HG02852 (cell line): ENCODE data around the gene XPO6.

Source experiments
- ATAC-seq: cut with Tn5 transposase; IDR thresholded peaks from one replicate; pipeline ENCODE4 v1.9.1; 2021; ENCODE audit warnings: mild to moderate bottlenecking, moderate library complexity; ENCODE audit not compliant: unreplicated experiment

Gene XPO6

GRCh38 chr16:28183930-28184329, 27.8 kb downstream of the XPO6 start:
- ATAC-seq, result no peak

GRCh38 chr16:28183484-28183883, 28.3 kb downstream of the XPO6 start:
- no peak for ATAC-seq

DNA sequence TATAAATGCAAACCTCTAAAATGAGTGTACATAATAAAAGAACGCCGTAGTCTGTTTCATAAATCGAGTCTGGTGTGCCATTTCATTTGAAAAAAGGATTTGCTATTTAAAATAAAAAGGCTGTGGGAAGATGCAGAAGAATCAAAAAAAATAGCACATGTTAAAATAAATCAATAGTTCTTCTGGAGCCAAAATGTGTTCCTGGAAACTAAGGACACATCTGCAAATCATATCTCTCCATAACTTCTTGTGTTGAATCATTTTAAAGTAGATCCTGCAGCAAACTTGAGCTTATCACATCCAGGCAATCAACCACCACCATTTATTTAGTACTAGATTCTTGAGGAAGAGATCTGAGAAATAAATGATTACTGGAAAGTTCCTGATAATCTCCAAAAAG, 29.0 kb downstream of the XPO6 start:
- no peak for ATAC-seq

DNA sequence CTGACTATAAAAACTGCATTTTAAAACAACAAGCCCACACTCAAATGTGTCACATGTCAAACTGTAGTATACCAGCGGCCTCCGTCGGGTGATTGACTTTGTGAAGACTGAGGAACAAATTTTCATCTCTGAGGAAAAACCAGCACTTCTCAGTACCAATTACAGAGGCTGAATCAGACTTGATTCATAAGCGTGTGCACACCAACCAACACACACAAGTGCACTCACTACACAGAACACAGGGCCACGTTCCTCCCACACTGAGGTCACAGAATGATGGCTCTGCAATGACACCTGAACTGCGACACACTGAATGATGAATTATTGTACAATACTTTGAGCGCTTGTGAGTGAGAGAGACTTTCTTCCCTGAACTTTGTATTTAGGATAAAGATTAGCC, 29.6 kb downstream of the XPO6 start:
- no peak for ATAC-seq

DNA sequence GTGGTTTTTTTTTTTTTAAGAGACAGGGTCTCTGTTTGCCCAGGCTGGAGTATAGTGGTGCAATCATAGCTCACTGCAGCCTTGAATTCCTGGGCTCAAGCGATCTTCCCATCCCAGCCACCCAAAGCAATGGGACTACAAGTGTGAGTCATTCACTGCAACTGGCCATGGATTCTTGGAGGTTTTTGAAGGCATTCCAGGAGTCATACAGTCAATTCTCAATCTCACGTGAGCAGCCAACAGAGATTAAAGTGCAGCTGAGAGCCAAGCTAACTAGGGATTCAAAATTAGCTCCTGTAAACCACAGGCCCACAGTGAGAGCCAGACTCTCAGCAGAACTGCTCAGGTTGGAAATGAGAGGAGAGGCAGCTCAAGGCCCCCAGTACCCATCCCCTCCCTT, 30.2 kb downstream of the XPO6 start:
- ATAC-seq, result no peak

DNA sequence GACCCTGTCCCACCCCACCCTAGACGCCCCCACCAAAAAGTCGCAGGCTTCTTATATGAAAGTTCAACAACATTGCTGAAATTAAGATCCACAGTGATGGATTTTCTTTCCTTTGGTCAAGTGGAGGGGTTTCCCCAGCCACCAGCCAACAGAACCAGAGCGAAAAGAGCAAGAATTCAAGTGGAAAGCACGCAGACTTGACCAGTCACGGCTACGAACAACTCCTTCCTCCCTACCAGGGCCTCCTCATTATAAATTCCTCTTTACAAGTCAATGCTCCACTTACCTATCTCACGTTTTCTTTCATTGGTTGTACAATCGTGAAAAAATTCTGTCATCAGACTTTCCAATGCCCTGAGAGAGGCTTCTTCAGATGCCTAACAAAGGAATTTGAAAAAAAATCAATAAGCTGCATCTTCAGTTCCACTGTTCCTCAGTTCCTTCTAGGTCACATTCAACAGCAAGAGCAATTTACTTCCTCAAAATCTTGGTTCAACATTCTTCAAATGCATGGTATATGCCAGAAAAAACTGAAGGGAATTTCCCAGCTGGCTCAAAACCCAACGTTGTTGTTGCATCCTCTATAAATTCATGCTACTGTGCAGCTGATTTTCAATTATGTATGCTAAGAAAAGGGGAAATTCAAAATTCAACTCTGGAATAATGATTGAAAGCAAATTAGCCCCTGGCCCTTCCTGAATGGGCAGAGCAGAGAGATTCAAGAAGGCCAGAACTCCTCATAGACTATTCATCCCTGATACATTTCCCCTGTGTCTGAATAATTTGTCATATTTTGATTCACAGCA, 30.9 kb downstream of the XPO6 start:
- ATAC-seq, result no peak

GRCh38 chr16:28179354-28179753, 32.4 kb downstream of the XPO6 start:
- no peak for ATAC-seq

GRCh38 chr16:28175715-28176114, 36.0 kb downstream of the XPO6 start:
- ATAC-seq, result no peak

GRCh38 chr16:28172336-28172735, 39.4 kb downstream of the XPO6 start:
- ATAC-seq, result no peak

- ATAC-seq, result no peak
These were observed 39.9 kb downstream of the XPO6 start for GRCh38 chr16:28171816-28172215.

GRCh38 chr16:28168991-28169554, 42.7 kb downstream of the XPO6 start:
- no peak for ATAC-seq

DNA sequence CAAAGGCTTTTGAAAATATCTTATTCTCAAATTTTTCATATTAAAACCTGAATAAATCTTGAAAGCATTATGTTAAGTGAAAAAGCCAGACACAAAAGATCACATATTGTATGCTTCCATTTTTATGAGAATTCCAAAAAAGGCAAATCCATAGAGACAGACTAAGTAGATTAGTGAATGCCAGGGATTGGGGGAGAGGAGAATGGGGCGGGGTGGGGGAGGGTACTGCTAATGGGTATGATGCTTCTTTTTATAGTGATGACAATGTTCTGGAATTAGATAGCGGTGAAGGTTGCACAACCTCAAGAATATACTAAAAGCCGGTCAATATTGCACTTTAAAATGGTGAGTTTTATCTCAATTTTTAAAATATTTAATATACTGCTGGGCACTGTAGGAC, 44.0 kb downstream of the XPO6 start:
- no peak for ATAC-seq

GRCh38 chr16:28167221-28167620, 44.5 kb downstream of the XPO6 start:
- ATAC-seq, result no peak

DNA sequence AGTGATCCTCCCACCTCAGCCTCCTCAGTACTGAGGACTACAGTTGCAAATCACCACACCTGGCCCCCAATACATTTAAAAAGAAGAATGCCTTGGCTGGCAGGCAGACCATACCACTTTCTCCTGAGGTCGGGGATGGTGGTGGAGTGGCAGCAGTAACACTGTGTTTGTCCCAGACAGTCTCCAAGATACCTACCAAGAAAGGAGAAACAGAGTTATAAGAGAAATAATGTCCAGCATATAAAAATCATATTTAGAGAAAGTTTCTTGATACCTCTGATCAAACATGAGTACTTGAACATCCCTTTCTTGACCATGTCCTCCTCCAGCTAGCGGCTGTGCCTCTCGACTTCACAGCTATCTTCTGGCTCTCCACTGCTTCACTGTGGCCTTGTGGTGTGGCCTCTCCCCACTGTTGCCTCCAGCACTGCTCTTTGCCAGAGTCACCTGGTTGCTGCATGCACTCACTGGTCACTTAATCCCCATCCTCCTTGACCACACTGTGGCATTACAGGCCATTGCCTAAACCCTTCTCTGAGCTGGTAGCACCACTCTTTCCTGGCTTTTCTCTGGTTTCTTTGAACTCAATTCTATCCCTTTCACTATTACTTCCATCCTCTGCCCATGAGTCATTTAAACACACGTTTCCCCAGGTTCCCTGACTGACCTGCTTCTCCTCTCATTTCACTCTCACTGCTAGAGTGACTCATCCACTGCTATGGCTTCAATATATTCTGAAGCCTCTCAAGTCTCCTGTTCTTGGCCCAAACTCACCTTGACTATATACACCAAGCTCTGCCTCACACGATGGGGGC, 45.2 kb downstream of the XPO6 start:
- no peak for ATAC-seq

- no peak for ATAC-seq
These were observed 46.2 kb downstream of the XPO6 start for GRCh38 chr16:28165598-28165997.

DNA sequence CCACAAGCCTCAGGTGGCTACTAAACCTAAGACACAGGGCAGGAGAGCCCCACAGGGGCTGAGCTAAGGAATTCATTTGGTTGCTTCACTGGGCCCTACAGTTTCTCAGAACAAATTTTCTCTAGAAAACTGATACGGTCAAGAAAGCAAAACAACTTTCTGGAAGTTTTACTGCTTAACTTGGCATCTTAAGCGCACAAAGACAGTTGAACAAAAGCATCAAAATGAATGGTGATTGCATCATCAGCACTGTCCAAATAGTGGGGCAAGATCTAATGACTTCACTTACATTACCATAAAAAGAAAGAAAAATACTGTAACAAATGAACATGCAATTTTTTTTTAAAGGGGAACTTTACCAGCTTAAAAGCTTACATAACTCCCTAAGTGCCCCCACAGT, 47.6 kb downstream of the XPO6 start:
- no peak for ATAC-seq

DNA sequence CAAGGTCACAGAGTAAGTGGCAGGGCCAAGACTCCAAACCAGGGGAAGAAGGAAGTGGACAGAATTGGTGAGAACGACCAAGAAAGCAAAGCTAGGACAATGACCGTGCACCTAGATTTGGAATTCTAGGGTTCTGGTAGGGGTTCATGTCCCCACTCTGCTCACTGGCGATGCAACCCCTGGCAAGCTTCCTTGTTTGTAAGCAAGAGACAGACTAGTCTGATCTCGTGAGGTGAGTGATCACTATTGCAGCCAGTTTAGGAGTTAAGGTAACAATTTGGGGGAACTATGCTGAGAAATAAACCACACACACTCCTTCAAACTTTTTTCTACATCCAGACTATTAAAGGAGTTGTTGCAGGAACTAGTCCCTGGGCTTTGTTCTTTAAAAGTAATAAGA, 48.1 kb downstream of the XPO6 start:
- ATAC-seq, result no peak

DNA sequence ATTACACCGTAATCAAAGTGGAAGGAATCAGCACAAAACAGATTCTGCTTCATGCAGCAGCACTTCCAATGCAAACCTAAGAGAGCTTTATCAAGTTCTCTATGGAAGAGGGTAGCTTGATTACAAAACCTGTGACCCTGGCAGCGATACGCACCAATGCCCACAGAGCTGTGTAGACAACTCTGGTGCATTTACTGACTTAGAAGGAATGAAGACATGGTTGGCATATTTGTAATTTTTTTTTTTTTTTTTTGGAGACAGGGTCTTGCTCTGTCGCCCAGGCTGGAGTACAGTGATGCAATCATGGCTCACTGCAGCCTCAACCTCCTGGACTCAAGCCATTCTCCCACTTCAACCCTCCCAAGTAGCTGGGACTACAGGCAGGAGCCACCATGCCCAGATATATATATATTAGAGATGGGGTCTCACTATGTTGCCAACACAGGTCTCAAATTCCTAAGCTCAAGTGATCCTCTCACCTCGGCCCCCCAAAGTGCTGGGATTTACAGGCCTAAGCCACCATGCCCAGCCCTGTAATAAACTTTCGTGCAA, 49.4 kb downstream of the XPO6 start:
- ATAC-seq, result no peak

DNA sequence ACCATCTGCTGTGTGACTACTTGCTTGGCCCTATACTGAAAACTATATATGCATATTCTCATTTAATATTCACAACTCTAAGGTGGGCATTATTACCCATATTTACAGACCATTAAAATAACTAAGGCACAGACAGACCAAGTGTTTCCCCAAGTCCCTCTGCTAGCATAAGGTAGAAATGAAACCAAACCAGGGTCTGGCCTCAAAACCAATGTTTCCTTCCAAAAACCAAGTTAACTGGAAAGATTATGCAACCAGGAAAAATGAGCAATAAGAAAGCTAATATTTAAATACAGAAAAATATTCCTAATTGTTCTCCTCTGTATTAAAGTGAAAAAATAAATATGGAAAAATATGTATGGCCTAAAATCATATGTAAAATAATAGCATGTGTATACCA, 50.1 kb downstream of the XPO6 start:
- no peak for ATAC-seq

DNA sequence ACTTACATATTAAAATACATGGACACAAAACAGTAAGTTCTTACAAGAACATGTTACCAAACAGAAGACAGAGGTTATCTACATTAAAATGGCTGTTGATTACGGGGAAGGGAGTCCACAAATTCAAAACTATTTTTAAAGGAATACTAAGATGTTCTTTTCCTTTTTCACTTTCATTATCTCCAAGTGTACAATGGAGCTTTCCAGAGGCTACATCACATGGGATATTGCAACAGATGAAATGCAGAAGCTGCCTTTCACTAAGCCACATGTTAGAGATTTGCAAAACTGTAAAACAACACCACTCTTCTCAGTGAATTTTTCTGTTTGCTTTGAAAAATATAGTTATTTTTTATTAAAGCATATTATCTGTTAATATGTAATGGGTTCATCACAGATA, 53.6 kb downstream of the XPO6 start:
- no peak for ATAC-seq

DNA sequence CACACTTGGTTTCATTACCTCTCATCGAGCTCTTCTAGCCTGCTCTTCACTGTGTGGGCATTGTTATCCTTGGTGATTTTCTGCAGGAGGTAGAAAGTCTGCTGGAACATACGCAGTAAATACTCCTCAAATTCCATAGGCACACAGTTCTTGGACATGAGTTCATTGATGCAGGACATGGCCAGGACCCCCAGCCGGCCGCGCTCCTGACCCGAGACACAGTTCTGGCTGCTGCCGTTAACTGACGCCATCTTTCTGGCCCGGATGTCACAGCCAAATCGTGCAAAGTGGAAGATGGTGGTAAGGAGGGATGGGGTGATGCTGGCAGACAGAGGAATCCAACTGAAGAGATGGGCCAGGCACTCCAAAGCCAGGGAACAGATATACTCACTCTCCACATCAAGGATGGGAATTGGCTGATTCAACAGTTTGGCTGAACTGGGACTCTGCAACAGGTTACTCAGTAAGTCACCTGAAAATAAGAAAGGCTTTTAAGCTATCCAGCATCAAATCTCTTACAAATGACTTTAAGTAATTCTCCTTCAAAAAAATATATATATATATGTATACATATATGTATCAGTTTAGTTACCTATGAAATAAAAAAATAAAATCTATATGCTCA, 55.6 kb downstream of the XPO6 start:
- no peak for ATAC-seq
